GM12878 (cell line): Measurements from ENCODE around the gene FNDC3B. TPM values are rescaled to one million over a fixed set of nuclear protein-coding genes. Genes with fewer than 3 reads are reported as not detected.

Source experiments
- ATAC-seq: fragments of 200-7000 bp; cut with Tn5 transposase; 3 replicates; pipeline ENCODE4 v1.9.1; 2020; ENCODE audit warnings: mild to moderate bottlenecking, moderate library complexity
- BruUV-seq: library from RNA; stranded (reverse); fragments of 400-500 nt; replicated peaks from 2 replicates; lab custom pipeline; 2021; lab: Mats Ljungman, UMichigan
- CTCF ChIA-PET: fragments of 300-600 bp; sonication (Branson Sonifier 250); formaldehyde crosslinking; extraction: SDS; loops from one replicate; lab custom pipeline; 2021; ENCODE audit warnings: inconsistent platforms; lab: Yijun Ruan, JAX
- POLR2A ChIA-PET: fragments of 350-600 bp; formaldehyde crosslinking; extraction: SDS; loops from one replicate; lab custom pipeline; 2021; ENCODE audit warnings: inconsistent platforms; lab: Charles Lee
- RAD21 ChIA-PET: fragments of 300-600 bp; sonication (Branson Sonifier 250); formaldehyde crosslinking; loops from one replicate; lab custom pipeline; 2023; ENCODE audit warnings: antibody characterized with exemption; ENCODE audit not compliant: unreplicated experiment; lab: Charles Lee
- SMC1A ChIA-PET: fragments of 300-600 bp; sonication (Branson Sonifier 250); formaldehyde crosslinking; loops from one replicate; lab custom pipeline; 2023; ENCODE audit not compliant: unreplicated experiment, uncharacterized antibody; lab: Charles Lee
- DNase-seq: peaks from one replicate; pipeline ENCODE4 v3.0.0-alpha.2; 2011; ENCODE audit warnings: low read depth, low spot score
- FAIRE-seq: peaks from 3 replicates; lab custom pipeline; 2011; peaks lifted over from hg19 to GRCh38; lab: Jason Lieb, UNC
- H2AFZ ChIP-seq: 2 replicates; pipeline ENCODE4 v1.6.0; 2011; ENCODE audit warnings: low read depth, low read length, control low read depth; ENCODE audit not compliant: control insufficient read depth
- H3K27ac ChIP-seq: 2 replicates; pipeline ENCODE4 v1.5.1; 2011; ENCODE audit warnings: control low read depth; ENCODE audit not compliant: control insufficient read depth, insufficient read depth
- H3K27me3 ChIP-seq, 2 experiments: replicated peaks in 1 of 2; 2 replicates each; pipeline versions ENCODE4 v1.6.0 to v1.6.1; 2011; ENCODE audit warnings: low read length in 1 of 2; ENCODE audit not compliant: control insufficient read depth in 2 of 2, insufficient read depth in 2 of 2
- H3K36me3 ChIP-seq, 2 experiments: 2 replicates each; pipeline ENCODE4 v1.5.1; 2011; ENCODE audit warnings: low read length in 1 of 2; ENCODE audit not compliant: control insufficient read depth in 2 of 2, insufficient read depth in 2 of 2
- H3K4me1 ChIP-seq: 2 replicates; pipeline ENCODE4 v1.6.1; 2011; ENCODE audit warnings: mild to moderate bottlenecking, low read length, moderate library complexity, mixed read lengths; ENCODE audit not compliant: control insufficient read depth, insufficient read depth
- H3K4me2 ChIP-seq: 2 replicates; pipeline ENCODE4 v1.6.0; 2011; ENCODE audit warnings: control low read depth; ENCODE audit not compliant: control insufficient read depth, insufficient read depth
- H3K4me3 ChIP-seq: fragments of 200-600 bp; sonication (generic); 2 replicates; pipeline ENCODE4 v1.5.1; 2016
- H3K79me2 ChIP-seq: 2 replicates; pipeline ENCODE4 v1.6.0; 2011; ENCODE audit warnings: low read length; ENCODE audit not compliant: control insufficient read depth, insufficient read depth
- H3K9ac ChIP-seq: 2 replicates; pipeline ENCODE4 v1.8.0; 2011; ENCODE audit warnings: low read length, control low read depth, mixed read lengths; ENCODE audit not compliant: control insufficient read depth, insufficient read depth
- H3K9me3 ChIP-seq: replicated peaks from 3 replicates; pipeline ENCODE4 v1.5.1; 2011; ENCODE audit warnings: mild to moderate bottlenecking, low read length; ENCODE audit not compliant: control insufficient read depth, insufficient read depth
- H4K20me1 ChIP-seq: 2 replicates; pipeline ENCODE4 v1.6.0; 2011; ENCODE audit not compliant: control insufficient read depth, insufficient read depth
- CHD1 ChIP-seq: IDR thresholded peaks from 2 replicates; pipeline ENCODE4 v1.6.1; 2012; ENCODE audit warnings: low read depth, low read length, improper control_type of control experiment
- CTCF ChIP-seq, 3 experiments: IDR thresholded peaks in 2 of 3; conservative IDR thresholded peaks in 1 of 3; 2 replicates each; pipeline ENCODE4 v1.5.1; 2011; ENCODE audit warnings: low read depth in 3 of 3, low read length in 3 of 3, mild to moderate bottlenecking in 3 of 3, control low read depth in 2 of 3, moderate library complexity in 2 of 3, inconsistent platforms in 1 of 3, mixed read lengths in 1 of 3; ENCODE audit not compliant: control insufficient read depth in 2 of 3, insufficient read depth in 1 of 3; ENCODE audit errors: extremely low read depth in 1 of 3
- E2F4 ChIP-seq: IDR thresholded peaks from 2 replicates; pipeline ENCODE4 v1.6.1; 2012; ENCODE audit warnings: low read depth, low read length, improper control_type of control experiment
- FOS ChIP-seq: IDR thresholded peaks from 3 replicates; pipeline ENCODE4 v1.6.1; 2011; ENCODE audit warnings: borderline replicate concordance; ENCODE audit not compliant: insufficient read length; ENCODE audit errors: extremely low read depth
- IRF3 ChIP-seq: fragments of 450-650 bp; IDR thresholded peaks from 2 replicates; pipeline ENCODE4 v1.6.1; 2014; ENCODE audit warnings: mild to moderate bottlenecking
- PBX3 ChIP-seq: IDR thresholded peaks from 2 replicates; pipeline ENCODE4 v1.6.1; 2011; ENCODE audit warnings: mild to moderate bottlenecking, low read depth, low read length, moderate library complexity; ENCODE audit not compliant: insufficient replicate concordance
- PKNOX1 ChIP-seq: fragments of 450-650 bp; IDR thresholded peaks from 2 replicates; pipeline ENCODE4 v1.6.1; 2016; ENCODE audit warnings: mild to moderate bottlenecking
- TAF1 ChIP-seq: IDR thresholded peaks from 2 replicates; pipeline ENCODE4 v1.6.1; 2011; ENCODE audit warnings: mild to moderate bottlenecking, low read depth, low read length, borderline replicate concordance
- TCF3 ChIP-seq: IDR thresholded peaks from 2 replicates; pipeline ENCODE4 v1.6.1; 2012; ENCODE audit warnings: low read depth, mild to moderate bottlenecking, low read length, borderline replicate concordance; ENCODE audit not compliant: insufficient read depth
- ZZZ3 ChIP-seq: IDR thresholded peaks from 2 replicates; pipeline ENCODE4 v1.6.1; 2011; ENCODE audit warnings: low read depth; ENCODE audit not compliant: control insufficient read depth, insufficient read length
- WGBS: methylation state at CpG from one replicate; pipeline ENCODE4 v1.1.6; 2016; ENCODE audit warnings: low lambda C conversion rate; ENCODE audit not compliant: insufficient replicate concordance, insufficient coverage; ENCODE audit errors: missing lambda C conversion rate; 5-methylcytosine and 5-hydroxymethylcytosine counted together
- in situ Hi-C: fragments of 300-500 bp; cut with MboI; formaldehyde crosslinking; loops from 9 replicates; pipeline ENCODE4 v1.14.3; 2018; ENCODE audit warnings: mixed read lengths
- intact Hi-C: fragments of 100-400 bp; cut with micrococcal nuclease; formaldehyde crosslinking; loops from one replicate; pipeline ENCODE4 v1.14.2; 2022; ENCODE audit not compliant: unreplicated experiment
- polyA plus RNA-seq, 11 experiments: library from polyadenylated mRNA; depleted of rRNA in 4 of 11; unstranded in 6 of 11; stranded (reverse) in 5 of 11; fragments of >200 nt; fragmentation: Nextera tagmentation in 4 of 11; fragmentation: Illumina TruSeq in 1 of 11; extraction: Ambion mirVana in 4 of 11; extraction: Trizol in 1 of 11; gene quantifications; 1 replicate in 1 of 11; 2 replicates in 10 of 11; pipeline versions ENCODE4 v1.2.1 to v1.2.3, GENCODE V29; 2011 to 2016; ENCODE audit warnings: inconsistent platforms in 2 of 11, missing spikeins in 2 of 11, low read depth in 1 of 11
- total RNA-seq, 4 experiments: library from RNA; depleted of rRNA in 3 of 4; stranded (reverse); fragments of >200 nt in 3 of 4; fragmentation: Illumina TruSeq in 1 of 4; extraction: Trizol in 1 of 4; gene quantifications; 2 replicates each; pipeline versions ENCODE4 v1.2.1 to v1.2.3, GENCODE V29; 2013 to 2021

The FNDC3B gene
- total and polyA plus RNA-seq, 10 of the 15 experiments (the other 5 are each of a cell fraction or from before 2014, with no cell fraction given), result 7.9 to 35.0 (median 18.5) TPM

- Histone ChIP-seq H3K79me2 (no peaks in the 10 kb centered on the region), H3K27me3 (no peaks in the 10 kb centered on the region), H3K4me2 (no peak overlapping the region), H3K4me1 (no peaks in the 10 kb centered on the region), H3K9me3 (no peaks in the 10 kb centered on the region), H3K4me3 (no peak overlapping the region), H4K20me1 (no peaks in the 10 kb centered on the region), H3K27ac (no peak overlapping the region), H2AFZ (no peak overlapping the region), H3K36me3 (peaks cover 8 to 23% of the 10 kb centered on the region in 2 experiments), H3K9ac (no peak overlapping the region)
- POLR2A ChIA-PET, result no interaction called here
- FAIRE-seq (no peak), DNase-seq (no peak), ATAC-seq (no peak)
- CTCF ChIA-PET, result interaction anchor here (1.2 kb wide), 1 partner anchor 33 kb away, joined by 3 read pairs; no protein-coding TSS in a partner anchor
- TF ChIP-seq E2F4 (no peak), TAF1 (no peak), CTCF (IDR thresholded peaks at IDR 0.05 in 2 of 3, conservative IDR thresholded peaks at IDR 0.05 in 1 of 3; ENCODE audit: control insufficient read depth in 2 of 3, extremely low read depth in 1 of 3, insufficient read depth in 1 of 3, low read depth in 3 of 3, low read length in 3 of 3) (no peak), PBX3 (no peak), TCF3 (no peak), FOS (no peak), PKNOX1 (no peak), CHD1 (no peak), IRF3 (no peak), ZZZ3 (no peak)
- in situ Hi-C loops, result no loop called here
- SMC1A ChIA-PET, result interaction anchor here (0.6 to 1.2 kb wide), 4 partner anchors 10 to 1393 kb away, joined by 3 to 5 read pairs (median 4); no protein-coding TSS in a partner anchor
- BruUV-seq, result no TSS peak
- WGBS, result 96% methylated on average over 3 of the region's 3 CpGs
- RAD21 ChIA-PET, result no interaction called here
- intact Hi-C loops, result no loop called here
Measured at GRCh38 chr3:172364374-172365027, 325.1 kb downstream of the FNDC3B start.
